LNCaP clone FGC (cell line): Measurements from ENCODE around the gene KCND3.

Experiments
- DNase-seq: peaks from one replicate; pipeline ENCODE4 v3.0.0-alpha.2; 2011; ENCODE audit warnings: low read depth
- H3K4me3 ChIP-seq: 2 replicates; pipeline ENCODE4 v1.5.1; 2011; ENCODE audit warnings: mild to moderate bottlenecking, low read depth, low read length, control low read depth
- CTCF ChIP-seq: IDR thresholded peaks from 2 replicates; pipeline ENCODE4 v1.5.1; 2012; ENCODE audit warnings: mild to moderate bottlenecking; ENCODE audit not compliant: control insufficient read depth, insufficient read depth; ENCODE audit errors: extremely low read depth

KCND3 gene

GRCh38 chr1:111952125-111952657 lies 37.3 kb downstream of the KCND3 start:
- DNase-seq: no peak
- no peak overlapping the region for H3K4me3 ChIP-seq
- no peak for TF ChIP-seq CTCF

- peak overlapping the region; percentile 28; the same call in 1 of the 2 replicates for H3K4me3 ChIP-seq
- TF ChIP-seq CTCF: no peak
- peak; percentile 98 for DNase-seq
Measured at GRCh38 chr1:111948209-111949171, 41.0 kb downstream of the KCND3 start.

- TF ChIP-seq CTCF: no peak
- no peak overlapping the region for H3K4me3 ChIP-seq
- no peak for DNase-seq
Measured at GRCh38 chr1:111943846-111944749, 45.4 kb downstream of the KCND3 start.

- no peak for DNase-seq
- no peak for TF ChIP-seq CTCF
- no peak overlapping the region for H3K4me3 ChIP-seq
Measured at GRCh38 chr1:111943066-111943465, 46.4 kb downstream of the KCND3 start.

- no peak overlapping the region for H3K4me3 ChIP-seq
- TF ChIP-seq CTCF: no peak
- no peak for DNase-seq
Measured at GRCh38 chr1:111938536-111938935, 50.9 kb downstream of the KCND3 start.

GRCh38 chr1:111938123-111938522 lies 51.3 kb downstream of the KCND3 start:
- DNase-seq: no peak

More at GRCh38 chr1:111938123-111938522, 51.3 kb downstream of the KCND3 start:
- TF ChIP-seq CTCF: no peak
- no peak overlapping the region for H3K4me3 ChIP-seq
